Bladder microvascular endothelial cell (primary cell): ENCODE data around the gene SLC34A3. TPM values are rescaled to one million over a fixed set of nuclear protein-coding genes. Genes with fewer than 3 reads are reported as not detected.

Experiments used
- total RNA-seq: library from RNA; depleted of rRNA; stranded (reverse); fragments of >200 nt; gene quantifications from 2 replicates; pipeline ENCODE4 v1.2.3, GENCODE V29; 2014

Gene SLC34A3
- total RNA-seq, 1 donor from 2014 or later, result not detected

Other genes starting within 250 kb of the SLC34A3 start
- gene LCNL1, start 247.9 kb upstream of the SLC34A3 start, total RNA-seq, result 0.06 TPM in 1 of 2 replicates, not detected in the other
- gene PAXX, start 238.5 kb upstream of the SLC34A3 start, total RNA-seq, result 7.7 and 10.7 TPM in 2 replicates
- gene CLIC3, start 234.3 kb upstream of the SLC34A3 start, total RNA-seq, result not detected in 2 replicates
- 5.0 and 29.3 TPM in 2 replicates for gene ABCA2, start 202.7 kb upstream of the SLC34A3 start, total RNA-seq
- not detected in 2 replicates for gene FUT7, start 198.8 kb upstream of the SLC34A3 start, total RNA-seq
- gene NPDC1, start 184.7 kb upstream of the SLC34A3 start, total RNA-seq, result 29.6 and 30.9 TPM in 2 replicates
- gene ENTPD2, start 176.8 kb upstream of the SLC34A3 start, total RNA-seq, result under 0.01 TPM in 1 of 2 replicates, not detected in the other
- gene SAPCD2, start 160.3 kb upstream of the SLC34A3 start, total RNA-seq, result 8.8 and 13.6 TPM in 2 replicates
- 12.1 and 23.3 TPM in 2 replicates for gene UAP1L1, start 153.4 kb upstream of the SLC34A3 start, total RNA-seq
- 58.6 and 66.0 TPM in 2 replicates for gene MAN1B1, start 143.9 kb upstream of the SLC34A3 start, total RNA-seq
- 77.9 and 85.8 TPM in 2 replicates for gene DPP7, start 116.2 kb upstream of the SLC34A3 start, total RNA-seq
- gene GRIN1, start 91.7 kb upstream of the SLC34A3 start, total RNA-seq, result under 0.01 and 0.06 TPM in 2 replicates
- gene LRRC26, start 60.9 kb upstream of the SLC34A3 start, total RNA-seq, result not detected in 2 replicates
- gene TMEM210, start 58.8 kb upstream of the SLC34A3 start, total RNA-seq, result not detected in 2 replicates
- gene ANAPC2, start 42.3 kb upstream of the SLC34A3 start, total RNA-seq, result 21.0 and 37.3 TPM in 2 replicates
- 96.5 and 111 TPM in 2 replicates for gene SSNA1, start 42.2 kb upstream of the SLC34A3 start, total RNA-seq
- 3.2 and 3.4 TPM in 2 replicates for gene TPRN, start 30.2 kb upstream of the SLC34A3 start, total RNA-seq
- gene TMEM203, start 25.3 kb upstream of the SLC34A3 start, total RNA-seq, result 17.2 and 23.9 TPM in 2 replicates
- 2.3 and 3.3 TPM in 2 replicates for gene NDOR1, start 25.2 kb upstream of the SLC34A3 start, total RNA-seq
- 0.16 and 0.31 TPM in 2 replicates for gene RNF208, start 8.7 kb upstream of the SLC34A3 start, total RNA-seq
- 0.16 TPM in 1 of 2 replicates, not detected in the other for gene CYSRT1, start 5.7 kb upstream of the SLC34A3 start, total RNA-seq
- not detected in 2 replicates for gene RNF224, start 3.4 kb upstream of the SLC34A3 start, total RNA-seq
- 196 and 202 TPM in 2 replicates for gene TUBB4B, start 10.4 kb downstream of the SLC34A3 start, total RNA-seq
- gene STPG3, start 20.4 kb downstream of the SLC34A3 start, total RNA-seq, result not detected in 2 replicates
- gene NELFB, start 24.4 kb downstream of the SLC34A3 start, total RNA-seq, result 63.6 and 66.1 TPM in 2 replicates
- 14.9 and 27.1 TPM in 2 replicates for gene TOR4A, start 46.8 kb downstream of the SLC34A3 start, total RNA-seq
- 28.1 and 30.0 TPM in 2 replicates for gene NRARP, start 71.4 kb downstream of the SLC34A3 start, total RNA-seq
- gene EXD3, start 192.3 kb downstream of the SLC34A3 start, total RNA-seq, result 18.0 and 25.7 TPM in 2 replicates
- 0.97 and 2.1 TPM in 2 replicates for gene NOXA1, start 192.5 kb downstream of the SLC34A3 start, total RNA-seq
- gene ENTPD8, start 210.5 kb downstream of the SLC34A3 start, total RNA-seq, result 0.06 and 0.16 TPM in 2 replicates
- 11.0 and 20.5 TPM in 2 replicates for gene NSMF, start 228.4 kb downstream of the SLC34A3 start, total RNA-seq